Measurements from ENCODE around the gene RFX3.

RFX3 gene

GRCh38 chr9:3200331-3200774 is 325.4 kb downstream of the RFX3 start:
- H3K36me3 Mint-ChIP-seq (ENCODE audit: insufficient read depth), result no peaks in the 10 kb centered on the region
- DNase-seq (no peak), ATAC-seq (replicated peaks) (no peak)
- H3K27ac Mint-ChIP-seq, result no peak overlapping the region
- no peak overlapping the region for H3K4me3 Mint-ChIP-seq
- H3K27me3 Mint-ChIP-seq, result peaks cover 7 to 14% of the 10 kb centered on the region in 2 donors
- peaks cover 0 to 2% of the 10 kb centered on the region in 2 donors for H3K4me1 Mint-ChIP-seq (ENCODE audit: low read depth in 2 of 2)
- peaks cover 0 to 3% of the 10 kb centered on the region in 2 donors for H3K9me3 Mint-ChIP-seq

- no peak overlapping the region for H3K27ac Mint-ChIP-seq
- H3K4me3 Mint-ChIP-seq, result no peak overlapping the region
- no peaks in the 10 kb centered on the region for H3K9me3 Mint-ChIP-seq
- H3K27me3 Mint-ChIP-seq, result no peaks in the 10 kb centered on the region
- ATAC-seq (replicated peaks) (no peak), DNase-seq (no peak)
- H3K4me1 Mint-ChIP-seq (ENCODE audit: low read depth in 2 of 2), result peaks cover 0 to 2% of the 10 kb centered on the region in 2 donors
- H3K36me3 Mint-ChIP-seq (ENCODE audit: insufficient read depth), result no peaks in the 10 kb centered on the region
Observed at GRCh38 chr9:3193791-3194190, 332.0 kb downstream of the RFX3 start.

- H3K27ac Mint-ChIP-seq, result no peak overlapping the region
- peaks cover 7 to 11% of the 10 kb centered on the region in 2 donors for H3K27me3 Mint-ChIP-seq
- no peaks in the 10 kb centered on the region for H3K4me1 Mint-ChIP-seq (ENCODE audit: low read depth in 2 of 2)
- H3K9me3 Mint-ChIP-seq, result no peaks in the 10 kb centered on the region
- ATAC-seq (replicated peaks) (no peak), DNase-seq (no peak)
- no peak overlapping the region for H3K4me3 Mint-ChIP-seq
- H3K36me3 Mint-ChIP-seq (ENCODE audit: insufficient read depth), result no peaks in the 10 kb centered on the region
Observed at GRCh38 chr9:3191715-3192114, 334.1 kb downstream of the RFX3 start.

GRCh38 chr9:3189113-3189861 is 336.5 kb downstream of the RFX3 start:
- ATAC-seq (replicated peaks) (no peak), DNase-seq (no peak)
- Mint-ChIP-seq H3K9me3 (no peaks in the 10 kb centered on the region), H3K27ac (no peak overlapping the region), H3K36me3 (ENCODE audit: insufficient read depth) (no peaks in the 10 kb centered on the region), H3K4me3 (no peak overlapping the region), H3K4me1 (ENCODE audit: low read depth in 2 of 2) (no peaks in the 10 kb centered on the region), H3K27me3 (peaks cover 22 to 25% of the 10 kb centered on the region in 2 donors)

- no peaks in the 10 kb centered on the region for H3K4me1 Mint-ChIP-seq (ENCODE audit: low read depth in 2 of 2)
- no peaks in the 10 kb centered on the region for H3K9me3 Mint-ChIP-seq
- no peaks in the 10 kb centered on the region for H3K36me3 Mint-ChIP-seq (ENCODE audit: insufficient read depth)
- ATAC-seq (replicated peaks) (no peak), DNase-seq (no peak)
- H3K4me3 Mint-ChIP-seq, result no peak overlapping the region
- H3K27me3 Mint-ChIP-seq, result peaks cover 39 to 51% of the 10 kb centered on the region in 2 donors
- no peak overlapping the region for H3K27ac Mint-ChIP-seq
Observed at GRCh38 chr9:3186751-3187150, 339.1 kb downstream of the RFX3 start.

- Mint-ChIP-seq H3K27ac (no peak overlapping the region), H3K4me1 (ENCODE audit: low read depth in 2 of 2) (peaks cover 0 to 3% of the 10 kb centered on the region in 2 donors), H3K9me3 (no peaks in the 10 kb centered on the region), H3K27me3 (peaks cover 41 to 66% of the 10 kb centered on the region in 2 donors), H3K36me3 (ENCODE audit: insufficient read depth) (no peaks in the 10 kb centered on the region), H3K4me3 (peak overlapping the region in 1 of 2 donors; percentile 26)
- ATAC-seq (replicated peaks) (no peak), DNase-seq (no peak)
Observed at GRCh38 chr9:3181049-3181953, 344.5 kb downstream of the RFX3 start.

- ATAC-seq (replicated peaks) (no peak), DNase-seq (no peak)
- H3K9me3 Mint-ChIP-seq, result no peaks in the 10 kb centered on the region
- peaks cover 0 to 3% of the 10 kb centered on the region in 2 donors for H3K4me1 Mint-ChIP-seq (ENCODE audit: low read depth in 2 of 2)
- no peak overlapping the region for H3K4me3 Mint-ChIP-seq
- H3K27ac Mint-ChIP-seq, result no peak overlapping the region
- peaks cover 35 to 66% of the 10 kb centered on the region in 2 donors for H3K27me3 Mint-ChIP-seq
- no peaks in the 10 kb centered on the region for H3K36me3 Mint-ChIP-seq (ENCODE audit: insufficient read depth)
Observed at GRCh38 chr9:3180696-3181048, 345.1 kb downstream of the RFX3 start.

- ATAC-seq (replicated peaks) (no peak), DNase-seq (no peak)
- Mint-ChIP-seq H3K4me1 (ENCODE audit: low read depth in 2 of 2) (peaks cover 0 to 3% of the 10 kb centered on the region in 2 donors), H3K4me3 (no peak overlapping the region), H3K27me3 (peaks cover 35 to 73% of the 10 kb centered on the region in 2 donors), H3K36me3 (ENCODE audit: insufficient read depth) (no peaks in the 10 kb centered on the region), H3K9me3 (no peaks in the 10 kb centered on the region), H3K27ac (no peak overlapping the region)
Observed at GRCh38 chr9:3179711-3180110, 346.1 kb downstream of the RFX3 start.

GRCh38 chr9:3177936-3178335 is 347.9 kb downstream of the RFX3 start:
- H3K9me3 Mint-ChIP-seq, result no peaks in the 10 kb centered on the region
- H3K4me3 Mint-ChIP-seq, result no peak overlapping the region
- no peaks in the 10 kb centered on the region for H3K36me3 Mint-ChIP-seq (ENCODE audit: insufficient read depth)
- DNase-seq (no peak), ATAC-seq (replicated peaks) (no peak)
- no peak overlapping the region for H3K27ac Mint-ChIP-seq
- peaks cover 0 to 3% of the 10 kb centered on the region in 2 donors for H3K4me1 Mint-ChIP-seq (ENCODE audit: low read depth in 2 of 2)
- peaks cover 36 to 66% of the 10 kb centered on the region in 2 donors for H3K27me3 Mint-ChIP-seq

- Mint-ChIP-seq H3K4me3 (no peak overlapping the region), H3K27ac (no peak overlapping the region)
Observed at GRCh38 chr9:3177146-3177761, 348.5 kb downstream of the RFX3 start.

GRCh38 chr9:3173374-3173773 is 352.4 kb downstream of the RFX3 start:
- Mint-ChIP-seq H3K36me3 (ENCODE audit: insufficient read depth) (no peaks in the 10 kb centered on the region), H3K9me3 (no peaks in the 10 kb centered on the region), H3K4me1 (ENCODE audit: low read depth in 2 of 2) (no peaks in the 10 kb centered on the region), H3K27me3 (peaks cover 34 to 49% of the 10 kb centered on the region in 2 donors), H3K27ac (no peak overlapping the region), H3K4me3 (no peak overlapping the region)
- ATAC-seq (replicated peaks) (no peak), DNase-seq (no peak)

More at GRCh38 chr9:3177146-3177761, 348.5 kb downstream of the RFX3 start:
- DNase-seq, result no peak
- Mint-ChIP-seq H3K27me3 (peaks cover 29 to 59% of the 10 kb centered on the region in 2 donors), H3K4me1 (ENCODE audit: low read depth in 2 of 2) (peaks cover 0 to 3% of the 10 kb centered on the region in 2 donors), H3K9me3 (no peaks in the 10 kb centered on the region), H3K36me3 (ENCODE audit: insufficient read depth) (no peaks in the 10 kb centered on the region)
- no peak for ATAC-seq (replicated peaks)

- ATAC-seq (replicated peaks) (no peak), DNase-seq (no peak)
- H3K27me3 Mint-ChIP-seq, result peaks cover 33 to 51% of the 10 kb centered on the region in 2 donors
- no peak overlapping the region for H3K4me3 Mint-ChIP-seq
- no peaks in the 10 kb centered on the region for H3K4me1 Mint-ChIP-seq (ENCODE audit: low read depth in 2 of 2)
- no peaks in the 10 kb centered on the region for H3K36me3 Mint-ChIP-seq (ENCODE audit: insufficient read depth)
- H3K9me3 Mint-ChIP-seq, result no peaks in the 10 kb centered on the region
- H3K27ac Mint-ChIP-seq, result no peak overlapping the region
Observed at GRCh38 chr9:3170819-3171218, 355.0 kb downstream of the RFX3 start.

Measured in effector memory CD8-positive, alpha-beta T cell (primary cell).